DOHH2 (cell line): ENCODE data around the gene GRB2.

Experiments used
- CTCF ChIP-seq: fragments of 200-600 bp; sonication (generic); IDR thresholded peaks from one replicate; pipeline ENCODE4 v1.5.1; 2014; ENCODE audit warnings: antibody characterized with exemption, mild to moderate bottlenecking, low read depth, low read length; ENCODE audit not compliant: poor library complexity, severe bottlenecking
- EZH2phosphoT487 ChIP-seq: fragments of 200-600 bp; sonication (generic); IDR thresholded peaks from 2 replicates; pipeline ENCODE4 v1.6.1; 2017; ENCODE audit warnings: borderline replicate concordance, mild to moderate bottlenecking, antibody characterized with exemption, low read length, moderate library complexity, mixed read lengths

- TF ChIP-seq CTCF (no peak), EZH2phosphoT487 (no peak)
Observed at GRCh38 chr17:75356260-75356937, 49.1 kb downstream of the GRB2 start.
